Tongue (tissue), 3 donors: ENCODE results near the gene MSMP. TPM values are rescaled to one million over a fixed set of nuclear protein-coding genes. Genes with fewer than 3 reads are reported as not detected.

ENCODE experiments used
- DNase-seq: peaks from one replicate; pipeline ENCODE4 v3.0.0-alpha.2; 2015
- small RNA-seq: library from RNA; depleted of rRNA; stranded (forward); fragments of <200 nt; gene quantifications from one replicate; pipeline ENCODE3, GENCODE V24; 2014; ENCODE audit warnings: low replicate concordance
- total RNA-seq: library from RNA; depleted of rRNA; stranded (reverse); fragments of >200 nt; gene quantifications from one replicate; pipeline ENCODE4 v1.2.3, GENCODE V29; 2014

MSMP gene
- total RNA-seq, 1 donor from 2014 or later = not detected

DNA sequence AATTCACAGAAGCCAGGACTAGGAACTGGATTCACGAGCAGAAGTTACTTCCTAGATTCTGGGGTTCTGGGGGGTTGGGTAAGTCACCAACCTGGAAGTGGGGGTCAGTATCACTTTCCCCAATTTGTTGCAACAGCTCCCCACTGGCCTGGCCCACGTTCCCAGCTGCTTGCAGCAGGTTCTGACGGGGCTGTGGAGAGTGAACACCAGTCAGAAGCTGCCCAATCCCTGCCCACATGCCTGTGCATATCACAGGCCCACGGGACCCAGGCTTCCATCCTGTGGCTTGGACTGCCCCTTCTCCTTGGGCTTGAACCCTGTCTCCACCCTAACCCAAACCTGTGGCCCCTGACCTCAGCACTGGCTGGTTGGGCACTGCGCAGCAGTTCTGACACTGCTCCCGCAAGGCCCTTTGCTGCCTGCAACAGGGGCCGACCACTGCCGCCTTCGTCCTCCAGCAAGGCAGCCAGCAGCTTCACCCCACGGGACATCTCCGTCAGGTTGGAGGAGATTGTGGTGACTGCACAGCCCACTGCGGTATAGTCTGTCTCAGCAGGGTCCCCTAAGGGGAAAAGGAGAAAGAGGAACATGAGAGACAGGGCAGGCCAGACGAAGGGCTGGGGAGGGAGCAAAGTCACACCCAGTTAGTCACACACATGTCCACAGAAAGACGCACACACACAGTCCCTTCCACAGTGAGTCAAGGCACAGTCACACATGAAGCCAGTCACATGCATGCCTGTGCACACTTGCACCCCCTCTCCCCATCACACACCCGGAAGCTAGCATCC, 35.2 kb downstream of the MSMP start:
- DNase-seq = no peak

DNA sequence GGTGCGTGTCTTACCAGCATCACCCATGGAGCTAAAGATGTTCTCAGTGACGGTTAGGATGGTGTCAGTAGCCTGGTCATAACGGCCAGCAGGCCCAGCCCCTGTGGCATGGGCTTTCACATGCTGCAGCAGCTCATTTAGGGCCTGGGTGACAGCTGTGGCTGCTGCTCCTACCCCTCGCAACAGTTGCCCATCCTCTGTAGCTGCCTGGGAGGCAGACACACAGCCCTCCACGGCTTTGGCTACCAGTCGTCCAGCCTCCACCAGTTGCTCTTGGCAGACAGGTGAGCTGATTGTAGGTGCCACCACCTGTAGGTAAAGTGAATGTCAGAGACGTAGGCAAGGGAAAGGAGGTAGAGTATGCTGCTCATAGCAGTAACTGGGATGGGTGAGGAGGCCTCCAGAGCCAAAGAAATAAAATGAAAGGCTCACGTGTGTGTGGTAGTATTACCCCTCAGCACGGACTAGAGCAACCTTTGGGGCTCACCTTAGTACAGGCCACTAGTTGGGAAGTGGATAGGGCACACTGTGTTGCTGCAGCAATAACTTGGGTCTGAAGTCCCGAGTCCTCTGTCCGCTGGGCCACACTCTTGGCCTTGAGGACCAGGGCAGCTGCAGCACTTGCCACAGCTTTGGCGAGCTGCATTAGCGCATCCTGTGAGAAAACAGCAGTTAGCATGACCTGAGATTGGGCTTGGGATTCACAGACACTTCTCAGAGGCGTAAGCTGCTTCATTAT, 36.8 kb downstream of the MSMP start:
- DNase-seq = no peak

DNA sequence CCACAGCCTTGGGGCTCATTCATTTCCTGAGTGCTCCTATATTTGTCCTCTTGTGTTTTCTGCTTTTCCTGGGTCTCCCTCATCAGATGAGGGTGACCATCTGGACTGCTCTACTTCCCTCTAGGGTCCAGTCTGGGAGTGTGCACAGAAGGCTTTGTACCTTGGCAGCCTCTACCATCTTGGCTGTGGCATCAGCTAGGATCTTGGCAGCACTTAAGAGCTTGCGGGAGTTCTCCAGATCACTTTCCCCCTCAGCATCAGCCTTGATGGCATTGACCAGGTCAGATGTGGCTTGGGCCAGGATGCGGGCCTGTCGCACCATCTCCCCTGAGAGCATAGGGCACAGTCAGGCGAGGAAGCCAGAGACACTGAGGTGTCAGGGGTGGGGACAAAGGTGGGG, 37.8 kb downstream of the MSMP start:
- DNase-seq = no peak

DNA sequence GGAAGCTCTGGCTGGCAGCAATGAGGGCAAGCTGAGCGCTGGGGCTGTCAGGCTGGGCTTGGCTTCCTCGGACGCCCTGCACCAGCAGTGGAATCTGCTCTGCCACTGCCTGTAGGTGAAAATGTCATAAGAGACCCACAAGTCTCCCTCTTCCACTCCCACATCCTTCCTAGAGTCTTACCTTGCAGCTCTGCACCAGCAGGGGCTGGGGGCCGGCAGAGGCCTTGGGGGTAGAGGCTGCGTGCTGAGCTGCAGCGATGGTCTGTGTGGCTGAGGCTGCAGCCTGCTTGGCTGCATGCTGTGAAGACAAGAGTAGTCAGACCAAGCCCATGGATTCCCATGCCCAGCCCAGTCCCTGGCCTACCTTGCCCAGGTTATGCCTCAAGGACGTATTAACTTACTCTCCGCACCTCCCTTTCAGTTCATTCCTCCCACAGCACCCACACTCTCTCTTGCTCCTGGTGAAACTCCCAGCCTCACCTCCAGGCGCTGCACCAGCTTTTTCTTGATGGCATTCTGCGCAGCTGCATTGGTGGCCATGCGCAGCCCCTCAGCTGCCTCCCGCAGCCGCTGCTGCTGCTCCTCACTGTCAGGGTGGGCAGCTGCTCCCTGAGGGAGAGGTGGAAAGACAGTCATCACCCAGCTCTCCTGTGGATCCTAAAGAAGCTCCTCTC, 39.4 kb downstream of the MSMP start:
- no peak for DNase-seq

DNA sequence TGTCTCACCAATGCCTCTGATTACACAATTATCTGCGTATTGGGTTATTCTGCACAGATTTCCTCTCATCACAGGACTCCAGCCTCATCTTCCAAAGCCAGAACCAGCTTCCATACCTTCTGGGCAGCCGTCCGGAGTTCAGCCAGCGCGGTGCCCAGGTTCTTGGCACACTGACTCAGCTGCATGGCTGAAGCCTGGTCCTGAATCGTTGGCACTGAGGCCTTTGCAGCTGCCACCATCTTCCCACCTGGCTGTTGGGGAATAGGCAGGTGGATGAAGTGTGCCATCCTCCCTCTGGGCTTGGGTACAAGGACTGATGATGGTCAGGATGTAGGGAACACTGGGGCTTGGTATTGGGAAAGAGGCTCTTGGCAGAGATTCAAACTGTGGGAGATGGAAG, 40.0 kb downstream of the MSMP start:
- no peak for DNase-seq

DNA sequence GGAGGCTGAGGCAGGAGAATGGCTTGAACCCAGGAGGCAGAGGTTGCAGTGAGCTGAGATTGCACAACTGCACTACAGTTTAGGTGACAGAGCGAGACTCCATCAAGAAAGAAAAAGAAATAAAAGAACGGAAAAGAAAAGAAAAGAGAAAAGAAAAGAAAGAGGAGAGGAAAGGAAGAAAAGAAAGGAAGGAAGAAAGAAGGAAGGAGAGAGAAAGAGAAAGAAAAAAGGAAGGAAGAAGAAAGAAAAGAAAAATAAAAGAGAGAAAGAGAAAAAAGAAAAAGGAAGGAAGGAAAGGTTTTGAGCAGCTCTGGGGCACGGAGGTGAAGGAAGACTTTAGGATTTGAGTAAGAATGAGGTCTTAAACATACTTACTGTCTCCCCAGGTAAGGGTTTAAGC, 40.5 kb downstream of the MSMP start:
- no peak for DNase-seq

DNA sequence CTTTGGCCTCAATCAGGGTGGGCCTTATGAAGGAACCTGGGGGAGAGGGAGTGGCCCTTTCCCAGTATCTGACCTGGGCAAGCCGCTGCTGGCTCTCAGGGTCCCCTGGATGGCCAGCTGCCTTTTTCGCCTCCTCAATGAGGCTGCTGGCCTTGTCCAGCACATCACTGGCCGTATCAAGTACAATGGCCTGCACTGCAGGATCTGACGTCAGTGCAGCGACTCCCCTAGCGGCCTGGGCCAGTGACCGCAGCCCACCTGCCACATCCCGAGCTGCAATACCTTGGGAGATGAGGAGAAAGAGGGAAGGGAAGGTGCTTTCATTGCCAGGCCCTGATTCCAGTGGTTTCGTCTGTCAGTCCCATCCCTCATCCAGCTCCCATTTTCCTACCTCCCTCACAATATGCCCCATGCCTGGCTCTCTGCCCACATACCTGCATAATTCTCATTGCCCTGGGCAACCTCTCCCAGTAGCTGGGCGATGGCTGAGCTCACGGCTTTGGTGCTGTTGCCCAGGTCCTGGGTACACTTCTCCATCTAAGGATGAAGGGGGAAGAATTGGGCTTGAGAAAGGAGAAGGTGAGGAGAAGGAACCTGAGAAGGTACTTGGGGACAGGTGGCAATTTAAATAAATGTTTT, 41.2 kb downstream of the MSMP start:
- DNase-seq = no peak

DNA sequence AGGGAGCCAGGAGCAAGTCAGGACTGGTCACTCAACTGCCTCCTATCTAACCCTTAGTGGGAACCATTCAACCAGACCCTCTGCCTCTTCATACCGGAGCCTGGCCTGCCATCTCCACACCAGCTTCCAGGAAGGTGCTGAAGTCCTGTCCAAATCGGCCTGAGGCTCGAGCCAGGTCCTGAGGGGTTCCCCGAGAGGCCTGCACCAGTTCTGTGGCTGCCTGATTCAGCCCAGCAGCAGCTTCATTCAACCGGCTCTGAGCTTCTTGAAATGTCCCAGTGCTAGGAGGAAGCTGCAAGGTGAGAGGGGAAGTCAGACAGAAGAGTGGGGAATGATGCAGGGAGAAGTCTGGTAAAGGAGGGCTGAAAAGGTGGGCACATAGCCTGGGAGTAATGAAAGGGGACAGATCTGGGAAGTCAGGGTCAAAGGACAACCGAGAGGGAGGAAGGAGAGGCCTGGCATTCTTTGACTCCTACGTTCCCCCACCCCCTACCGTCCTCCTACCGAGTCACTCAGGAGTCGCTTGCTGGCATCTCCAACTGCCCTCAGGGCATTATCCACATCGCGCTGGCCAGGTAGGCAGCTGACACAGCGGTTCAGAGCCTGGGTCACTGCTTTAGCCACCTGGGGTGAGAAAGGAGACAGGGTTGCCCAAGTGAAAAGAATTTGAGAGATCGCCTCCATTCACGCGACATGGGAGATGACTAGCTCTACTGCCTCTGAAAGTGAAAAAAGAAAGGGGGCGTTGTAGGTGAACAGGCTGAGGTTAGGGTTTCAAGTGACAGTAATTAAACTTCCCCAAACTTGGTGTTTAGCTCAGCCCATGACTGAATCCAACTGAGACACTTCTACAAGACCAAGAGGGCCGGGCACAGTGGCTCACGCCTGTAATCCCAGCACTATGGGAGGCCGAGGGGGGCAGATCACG, 42.3 kb downstream of the MSMP start:
- no peak for DNase-seq

DNA sequence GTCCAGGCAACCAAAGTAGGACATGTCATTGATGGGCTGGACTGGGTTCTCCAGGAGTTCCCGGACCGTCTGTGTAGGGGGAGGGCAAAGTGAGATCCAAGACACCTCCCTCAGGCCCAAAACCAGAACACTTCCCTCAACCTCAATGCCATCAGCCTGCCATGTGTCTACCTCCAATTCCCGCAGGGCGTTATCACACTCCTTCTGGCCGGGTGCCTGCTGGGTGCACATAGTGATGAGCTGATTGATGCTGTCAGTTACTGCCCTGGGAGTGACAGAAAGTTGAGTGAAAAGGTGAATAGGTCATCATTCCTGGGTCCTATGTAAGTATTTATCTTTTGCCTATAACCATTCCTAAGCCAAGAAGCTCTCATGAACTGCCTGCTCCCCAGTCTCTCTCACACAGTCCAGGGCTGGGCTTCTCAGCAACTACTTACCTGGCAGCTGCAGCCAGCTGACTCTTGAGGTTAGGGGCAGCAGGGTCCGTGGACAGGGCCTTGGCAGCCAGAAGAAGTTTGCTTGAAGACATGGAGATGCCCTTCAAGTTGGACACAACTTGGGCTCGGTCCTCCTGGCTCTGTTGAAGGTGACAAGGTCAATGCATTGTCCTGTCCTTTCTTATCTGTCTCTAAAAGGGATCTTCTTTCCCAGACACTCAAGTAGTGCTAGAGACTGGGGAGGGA, 43.1 kb downstream of the MSMP start:
- DNase-seq = no peak

DNA sequence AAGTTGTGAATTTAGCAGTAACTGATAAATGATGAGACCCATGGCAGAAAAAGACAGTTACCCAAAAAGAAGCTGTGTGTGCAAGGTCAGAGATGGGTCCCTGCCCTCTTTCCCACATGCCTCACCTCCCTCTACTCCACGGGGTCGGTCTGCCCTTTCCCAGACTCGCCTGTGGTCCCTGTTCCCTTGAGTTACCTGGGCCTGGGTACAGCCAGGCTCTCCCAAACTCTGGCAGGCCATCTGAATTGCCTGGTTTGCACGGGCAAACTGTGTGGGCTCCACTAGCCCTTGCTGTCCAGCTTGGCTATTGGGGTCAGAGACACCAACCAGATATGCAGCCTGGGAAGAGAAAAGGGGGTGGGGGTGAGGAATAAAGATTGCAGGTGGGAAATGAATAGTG, 45.9 kb downstream of the MSMP start:
- DNase-seq = no peak

DNA sequence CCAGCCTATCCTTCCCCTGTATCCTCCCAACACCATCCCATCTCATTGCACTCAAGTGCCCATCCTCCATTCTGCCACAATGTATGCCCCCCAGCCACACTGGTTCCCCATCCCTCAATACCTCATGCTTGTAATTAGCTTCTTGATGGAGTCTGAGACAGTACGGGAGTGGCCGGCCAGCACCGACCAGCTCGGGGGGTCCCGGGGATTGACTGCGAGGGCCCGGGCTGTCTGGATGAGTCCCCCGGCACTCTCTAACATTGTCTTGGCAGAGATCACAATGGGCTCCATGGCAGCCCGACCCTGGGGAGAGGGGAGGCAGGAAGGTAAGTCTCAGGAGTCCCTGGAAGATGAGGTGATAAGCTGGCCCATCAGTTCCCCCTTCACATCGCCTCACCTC, 47.1 kb downstream of the MSMP start:
- no peak for DNase-seq

DNA sequence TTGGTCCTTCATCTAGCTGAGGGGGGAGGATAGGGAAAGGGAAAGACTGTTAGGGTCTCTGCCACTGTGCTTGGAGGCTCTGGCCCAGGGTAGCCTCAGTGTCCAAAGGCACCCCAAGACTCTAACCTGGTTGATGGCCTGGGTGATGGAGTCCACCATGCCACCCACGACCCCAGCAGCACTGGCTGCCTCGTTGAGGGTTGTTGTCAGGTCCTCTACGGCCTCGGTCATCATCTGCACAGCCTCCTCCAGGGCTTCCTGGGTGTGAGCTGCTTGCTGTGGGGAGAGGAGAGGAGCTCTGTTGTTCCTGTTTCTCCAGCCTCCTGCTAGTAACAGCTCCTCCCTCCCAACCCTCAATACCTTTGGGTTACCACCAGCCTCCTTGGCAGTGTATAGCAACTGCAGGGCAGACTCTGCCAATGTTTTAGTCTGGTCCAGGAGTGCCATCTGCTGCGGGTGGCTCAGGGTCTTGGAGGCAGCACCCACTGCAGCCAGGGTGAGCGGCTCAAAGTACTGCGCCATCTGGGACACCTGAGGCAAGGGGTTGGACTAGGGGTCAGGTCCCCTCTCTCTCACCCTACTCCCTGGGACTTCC, 48.1 kb downstream of the MSMP start:
- DNase-seq = no peak

DNA sequence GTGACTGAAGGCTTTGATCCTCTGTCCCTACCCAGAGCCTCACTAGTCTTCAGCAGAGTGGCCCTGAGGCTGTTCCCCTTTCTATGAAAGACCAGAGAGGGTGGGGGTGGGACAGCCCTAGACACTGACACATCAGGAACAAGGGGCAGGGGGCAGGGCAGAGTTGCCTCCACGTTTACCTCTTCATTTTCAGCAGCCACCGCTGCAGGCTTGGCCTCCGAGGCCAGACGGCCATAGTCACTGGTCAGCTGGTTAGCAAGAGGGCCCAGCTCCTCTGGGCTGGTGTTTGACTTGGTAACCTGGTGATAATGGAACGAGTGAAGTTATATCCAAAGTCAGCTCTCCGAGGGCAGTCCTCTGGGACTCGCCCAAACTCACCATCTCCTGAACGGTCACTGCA, 48.7 kb downstream of the MSMP start:
- DNase-seq = no peak

DNA sequence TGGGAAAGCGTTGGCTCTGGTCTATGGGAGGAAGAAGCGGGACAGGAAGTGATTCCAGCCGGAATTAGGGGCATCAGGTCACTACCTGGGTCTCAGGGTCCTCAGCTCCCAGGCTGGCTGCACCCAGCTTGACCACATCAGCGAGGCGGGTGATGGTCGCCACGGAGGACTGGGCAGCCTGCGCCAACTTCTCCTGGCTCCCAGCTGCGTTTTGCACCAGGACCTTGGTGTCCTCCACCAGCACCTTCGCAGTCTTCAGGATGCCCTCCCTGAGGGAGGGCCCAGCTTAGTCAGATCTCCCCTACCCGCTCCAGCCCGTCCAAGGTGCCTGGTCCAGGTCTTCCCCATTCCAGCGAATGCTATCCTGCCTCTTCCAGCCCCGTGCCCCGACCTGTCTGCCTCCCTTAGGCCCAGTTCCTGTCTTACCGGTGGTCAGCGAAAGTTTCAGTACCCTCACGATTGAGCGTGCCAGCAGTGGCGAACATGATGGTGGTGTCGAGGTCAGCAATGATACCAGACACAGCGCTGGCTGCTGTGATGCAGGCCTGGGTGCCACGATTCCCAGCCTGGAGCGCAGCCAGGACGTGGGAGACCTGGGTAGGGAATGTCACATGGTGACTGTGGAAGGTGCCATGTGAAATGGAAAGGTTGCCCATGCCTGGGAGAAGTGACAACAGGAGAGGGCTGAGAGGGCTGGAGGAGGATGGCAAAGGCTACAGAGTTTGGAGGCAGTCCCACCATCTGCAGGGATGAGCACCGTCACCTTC, 50.0 kb downstream of the MSMP start:
- DNase-seq = no peak

Small RNA genes lying within 50 kb of the gene (small RNA-seq; reads per million reads assigned to genes)
- 0.06 reads per million for gene MIR6853

Other genes with a start within 250 kb of the MSMP start
- 15.8 TPM for gene TESK1, start 149.0 kb downstream of the MSMP start, total RNA-seq
- 1.7 TPM for gene CD72, start 135.9 kb downstream of the MSMP start, total RNA-seq
- not detected for gene SIT1, start 103.3 kb downstream of the MSMP start, total RNA-seq
- gene RMRP, start 96.3 kb downstream of the MSMP start, total RNA-seq = 2,887 TPM
- gene CCDC107, start 96.0 kb downstream of the MSMP start, total RNA-seq = 16.9 TPM
- 1.0 TPM for gene ARHGEF39, start 89.1 kb downstream of the MSMP start, total RNA-seq
- gene CA9, start 80.3 kb downstream of the MSMP start, total RNA-seq = 0.82 TPM
- 3,889 TPM for gene TPM2, start 64.4 kb downstream of the MSMP start, total RNA-seq
- gene TLN1, start 22.1 kb downstream of the MSMP start, total RNA-seq = 210 TPM
- gene CREB3, start 21.6 kb downstream of the MSMP start, total RNA-seq = 20.3 TPM
- 43.6 TPM for gene GBA2, start 5.0 kb downstream of the MSMP start, total RNA-seq
- gene RGP1, start 5.0 kb downstream of the MSMP start, total RNA-seq = 16.7 TPM
- gene NPR2, start 37.3 kb upstream of the MSMP start, total RNA-seq = 24.5 TPM
- 3.7 TPM for gene SPAG8, start 58.0 kb upstream of the MSMP start, total RNA-seq
- gene HINT2, start 60.8 kb upstream of the MSMP start, total RNA-seq = 18.1 TPM
- not detected for gene FAM221B, start 74.5 kb upstream of the MSMP start, total RNA-seq
- 8.2 TPM for gene TMEM8B, start 75.0 kb upstream of the MSMP start, total RNA-seq
- gene OR13J1, start 116.1 kb upstream of the MSMP start, total RNA-seq = not detected
- gene HRCT1, start 151.9 kb upstream of the MSMP start, total RNA-seq = not detected
- gene SPAAR, start 155.2 kb upstream of the MSMP start, total RNA-seq = 1.8 TPM
- not detected for gene OR2S2, start 203.9 kb upstream of the MSMP start, total RNA-seq